Measurements from ENCODE around the gene CKS2. TPM values are rescaled to one million over a fixed set of nuclear protein-coding genes. Genes with fewer than 3 reads are reported as not detected.

CKS2 gene
- total RNA-seq, 4 donors from 2014 or later = 4.2 to 57.0 (median 19.1) TPM

DNA sequence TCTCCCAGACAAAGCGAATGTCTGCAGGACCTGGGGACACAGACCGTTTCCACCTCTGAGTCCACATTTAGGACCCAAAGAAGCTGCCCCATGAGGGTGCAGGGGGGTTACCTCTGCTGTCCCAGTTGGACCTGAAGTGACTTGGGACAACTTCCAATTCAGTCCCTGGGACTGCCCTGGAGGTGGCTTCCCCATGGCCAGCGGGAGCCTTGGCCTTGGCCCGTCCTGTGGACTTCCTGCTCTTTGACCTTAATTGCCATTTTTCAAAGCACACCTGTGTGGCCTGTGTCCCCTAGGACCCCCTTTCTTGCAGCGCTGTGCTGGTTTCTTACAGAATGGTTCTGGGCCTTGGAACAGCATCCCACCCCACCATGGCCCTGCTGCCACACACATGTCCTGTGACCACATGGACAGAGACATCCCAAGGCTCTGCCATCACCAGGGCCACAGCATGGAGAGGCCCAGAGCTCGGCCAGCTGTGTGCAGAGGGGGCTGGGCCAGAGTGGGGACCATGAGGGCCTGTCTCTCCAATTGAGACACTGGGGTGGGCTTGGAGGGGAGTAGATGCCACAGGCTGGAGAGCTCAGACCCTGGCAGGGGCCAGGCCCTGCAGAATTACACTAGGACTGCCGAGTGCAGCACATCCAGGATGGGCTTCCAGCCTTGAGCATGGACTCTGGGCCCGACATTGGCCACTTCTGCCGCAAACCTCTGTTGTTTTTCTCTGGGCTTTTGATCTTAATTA lies 53.1 kb downstream of the CKS2 start:
- Histone ChIP-seq H3K36me3 (no peaks in the 10 kb centered on the region), H3K9me3 (no peaks in the 10 kb centered on the region), H3K4me1 (no peaks in the 10 kb centered on the region), H3K27me3 (no peaks in the 10 kb centered on the region), H3K4me3 (no peak overlapping the region), H3K27ac (no peak overlapping the region)
- intact Hi-C loops (cut with DNase I; ENCODE audit: low total_unique reads) = no loop called here
- no peak for TF ChIP-seq POLR2A (IDR thresholded peaks at IDR 0.05)
- TF ChIP-seq, protein P1, sequence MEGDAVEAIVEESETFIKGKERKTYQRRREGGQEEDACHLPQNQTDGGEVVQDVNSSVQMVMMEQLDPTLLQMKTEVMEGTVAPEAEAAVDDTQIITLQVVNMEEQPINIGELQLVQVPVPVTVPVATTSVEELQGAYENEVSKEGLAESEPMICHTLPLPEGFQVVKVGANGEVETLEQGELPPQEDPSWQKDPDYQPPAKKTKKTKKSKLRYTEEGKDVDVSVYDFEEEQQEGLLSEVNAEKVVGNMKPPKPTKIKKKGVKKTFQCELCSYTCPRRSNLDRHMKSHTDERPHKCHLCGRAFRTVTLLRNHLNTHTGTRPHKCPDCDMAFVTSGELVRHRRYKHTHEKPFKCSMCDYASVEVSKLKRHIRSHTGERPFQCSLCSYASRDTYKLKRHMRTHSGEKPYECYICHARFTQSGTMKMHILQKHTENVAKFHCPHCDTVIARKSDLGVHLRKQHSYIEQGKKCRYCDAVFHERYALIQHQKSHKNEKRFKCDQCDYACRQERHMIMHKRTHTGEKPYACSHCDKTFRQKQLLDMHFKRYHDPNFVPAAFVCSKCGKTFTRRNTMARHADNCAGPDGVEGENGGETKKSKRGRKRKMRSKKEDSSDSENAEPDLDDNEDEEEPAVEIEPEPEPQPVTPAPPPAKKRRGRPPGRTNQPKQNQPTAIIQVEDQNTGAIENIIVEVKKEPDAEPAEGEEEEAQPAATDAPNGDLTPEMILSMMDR (IDR thresholded peaks at IDR 0.05) = no peak
- DNase-seq = peak in 1 of 2 donors; percentile 10

DNA sequence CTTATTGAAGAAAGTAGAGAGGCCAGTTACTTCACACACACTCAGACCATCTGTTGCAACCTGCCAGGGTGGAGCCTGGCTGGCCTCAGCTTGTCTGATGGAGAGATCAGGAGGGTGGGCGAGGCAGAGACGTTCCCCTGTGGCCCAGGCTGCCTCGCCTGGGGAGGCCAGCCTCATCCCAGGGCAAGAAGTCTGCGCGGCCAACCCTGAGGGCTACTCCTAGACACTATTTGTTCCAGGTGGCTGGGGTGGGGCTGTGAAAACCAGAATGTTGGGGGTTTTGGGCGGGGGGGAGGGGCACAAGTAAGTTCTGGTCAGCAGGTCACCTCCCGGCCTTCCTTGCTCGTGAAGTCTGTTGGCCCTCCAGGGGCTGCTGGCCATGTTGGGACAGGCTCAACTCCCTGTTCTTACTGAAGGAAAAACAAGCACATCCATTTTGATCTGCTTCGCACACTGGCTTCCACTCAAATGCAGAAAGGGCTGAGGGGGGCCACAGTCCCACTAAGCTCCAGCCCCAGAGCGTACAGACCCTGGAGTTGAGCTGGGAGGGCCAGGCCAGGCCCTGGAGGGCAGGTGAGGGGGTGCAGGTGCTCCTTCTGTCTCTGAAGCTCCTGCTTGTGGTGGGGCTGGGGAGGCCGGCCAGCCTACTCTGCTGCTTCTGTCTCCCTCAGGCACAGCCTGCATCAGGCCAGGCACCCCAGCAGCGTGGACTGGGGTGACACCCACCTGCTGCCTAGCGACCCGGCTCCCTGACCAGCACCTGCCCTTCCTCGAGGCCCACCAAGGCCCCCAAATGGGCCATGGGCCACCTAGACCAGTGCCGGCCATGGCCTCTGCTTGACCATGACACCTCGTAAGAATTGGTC lies 53.9 kb downstream of the CKS2 start:
- no peaks in the 10 kb centered on the region for H3K9me3 ChIP-seq
- intact Hi-C loops (cut with DNase I; ENCODE audit: low total_unique reads) = no loop called here
- no peaks in the 10 kb centered on the region for H3K27me3 ChIP-seq
- DNase-seq = peak; percentile 7 to 11
- no peak overlapping the region for H3K4me3 ChIP-seq
- no peaks in the 10 kb centered on the region for H3K4me1 ChIP-seq
- H3K27ac ChIP-seq = no peak overlapping the region
- TF ChIP-seq, protein P1 (IDR thresholded peaks at IDR 0.05) = no peak
- TF ChIP-seq POLR2A (IDR thresholded peaks at IDR 0.05) = no peak
- H3K36me3 ChIP-seq = no peaks in the 10 kb centered on the region

DNA sequence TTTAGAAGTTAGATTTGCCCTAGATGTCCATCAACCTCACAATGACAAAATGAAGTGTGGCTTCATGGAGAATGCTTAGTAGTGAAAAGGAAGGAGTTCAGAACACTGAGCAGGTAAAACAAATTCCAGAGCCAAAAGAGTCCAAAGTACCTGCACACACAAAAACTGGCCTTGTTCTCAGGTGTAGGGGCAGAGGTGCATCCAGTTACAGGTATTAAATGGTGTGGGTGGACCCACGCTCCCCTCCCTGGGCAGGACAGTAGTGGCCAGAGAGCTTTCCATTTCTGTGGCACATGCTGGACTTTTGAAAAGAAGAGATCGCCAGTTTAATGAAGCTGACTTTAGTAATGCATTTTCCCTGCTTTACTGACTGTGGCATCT lies 54.5 kb downstream of the CKS2 start:
- Histone ChIP-seq H3K27me3 (no peaks in the 10 kb centered on the region), H3K9me3 (no peaks in the 10 kb centered on the region), H3K27ac (no peak overlapping the region), H3K36me3 (no peaks in the 10 kb centered on the region), H3K4me3 (no peak overlapping the region), H3K4me1 (no peaks in the 10 kb centered on the region)
- TF ChIP-seq POLR2A (IDR thresholded peaks at IDR 0.05) = no peak
- TF ChIP-seq, protein P1 (IDR thresholded peaks at IDR 0.05) = no peak
- intact Hi-C loops (cut with DNase I; ENCODE audit: low total_unique reads) = no loop called here
- DNase-seq = no peak

Small RNAs within 50 kb of the gene (microRNA-seq; reads per million reads assigned to microRNA genes)
- gene MIR3153 (ENCODE audit: borderline microRNAs expressed, borderline replicate concordance) = not detected

Small RNAs within 50 kb of the gene (small RNA-seq; reads per million reads assigned to genes)
- gene MIR3153 = not detected

Other genes starting within 250 kb of the CKS2 start
- gene SHC3, start 132.4 kb upstream of the CKS2 start, total RNA-seq = 1 to 10 TPM in 3 of 4 donors, under 1 TPM in 1; 0.51 to 3.5 (median 2.5) TPM
- 10 to 100 TPM; 41.8 to 76.0 (median 59.8) TPM for gene SECISBP2, start 7.3 kb downstream of the CKS2 start, total RNA-seq
- gene SEMA4D, start 186.9 kb downstream of the CKS2 start, total RNA-seq = 10 to 100 TPM in 2 of 4 donors, 1 to 10 TPM in 2; 1.5 to 27.8 (median 11.6) TPM

Measured in uterus (tissue), 4 donors.